ENCODE measurements around the gene BSCL2. TPM values are rescaled to one million over a fixed set of nuclear protein-coding genes. Genes with fewer than 3 reads are reported as not detected.

BSCL2 gene
- total and polyA plus RNA-seq, 2 of the 13 experiments (the other 11 are each of a cell fraction or from before 2014, with no cell fraction given) = 19.5 to 21.1 TPM

- TF ChIP-seq, protein P1, sequence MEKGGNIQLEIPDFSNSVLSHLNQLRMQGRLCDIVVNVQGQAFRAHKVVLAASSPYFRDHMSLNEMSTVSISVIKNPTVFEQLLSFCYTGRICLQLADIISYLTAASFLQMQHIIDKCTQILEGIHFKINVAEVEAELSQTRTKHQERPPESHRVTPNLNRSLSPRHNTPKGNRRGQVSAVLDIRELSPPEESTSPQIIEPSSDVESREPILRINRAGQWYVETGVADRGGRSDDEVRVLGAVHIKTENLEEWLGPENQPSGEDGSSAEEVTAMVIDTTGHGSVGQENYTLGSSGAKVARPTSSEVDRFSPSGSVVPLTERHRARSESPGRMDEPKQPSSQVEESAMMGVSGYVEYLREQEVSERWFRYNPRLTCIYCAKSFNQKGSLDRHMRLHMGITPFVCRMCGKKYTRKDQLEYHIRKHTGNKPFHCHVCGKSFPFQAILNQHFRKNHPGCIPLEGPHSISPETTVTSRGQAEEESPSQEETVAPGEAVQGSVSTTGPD (CRISPR knock-in tag; IDR thresholded peaks at IDR 0.05) = no peak; the same call in 1 of the 2 replicates
- no peak for TF ChIP-seq HMG20A (CRISPR knock-in tag; IDR thresholded peaks at IDR 0.05; ENCODE audit: borderline replicate concordance)
- TF ChIP-seq PRMT3 (CRISPR knock-in tag; IDR thresholded peaks at IDR 0.05; ENCODE audit: borderline replicate concordance, low read depth) = no peak
- no peak for TF ChIP-seq SOX6 (IDR thresholded peaks at IDR 0.05)
- TF ChIP-seq SOX6 (CRISPR knock-in tag; IDR thresholded peaks at IDR 0.05) = peak; percentile 59; the same call in 1 of the 2 replicates
- TF ChIP-seq ZSCAN12 (CRISPR knock-in tag; IDR thresholded peaks at IDR 0.05) = no peak
- TF ChIP-seq ARNT (IDR thresholded peaks at IDR 0.05) = no peak
- TF ChIP-seq, protein P2, sequence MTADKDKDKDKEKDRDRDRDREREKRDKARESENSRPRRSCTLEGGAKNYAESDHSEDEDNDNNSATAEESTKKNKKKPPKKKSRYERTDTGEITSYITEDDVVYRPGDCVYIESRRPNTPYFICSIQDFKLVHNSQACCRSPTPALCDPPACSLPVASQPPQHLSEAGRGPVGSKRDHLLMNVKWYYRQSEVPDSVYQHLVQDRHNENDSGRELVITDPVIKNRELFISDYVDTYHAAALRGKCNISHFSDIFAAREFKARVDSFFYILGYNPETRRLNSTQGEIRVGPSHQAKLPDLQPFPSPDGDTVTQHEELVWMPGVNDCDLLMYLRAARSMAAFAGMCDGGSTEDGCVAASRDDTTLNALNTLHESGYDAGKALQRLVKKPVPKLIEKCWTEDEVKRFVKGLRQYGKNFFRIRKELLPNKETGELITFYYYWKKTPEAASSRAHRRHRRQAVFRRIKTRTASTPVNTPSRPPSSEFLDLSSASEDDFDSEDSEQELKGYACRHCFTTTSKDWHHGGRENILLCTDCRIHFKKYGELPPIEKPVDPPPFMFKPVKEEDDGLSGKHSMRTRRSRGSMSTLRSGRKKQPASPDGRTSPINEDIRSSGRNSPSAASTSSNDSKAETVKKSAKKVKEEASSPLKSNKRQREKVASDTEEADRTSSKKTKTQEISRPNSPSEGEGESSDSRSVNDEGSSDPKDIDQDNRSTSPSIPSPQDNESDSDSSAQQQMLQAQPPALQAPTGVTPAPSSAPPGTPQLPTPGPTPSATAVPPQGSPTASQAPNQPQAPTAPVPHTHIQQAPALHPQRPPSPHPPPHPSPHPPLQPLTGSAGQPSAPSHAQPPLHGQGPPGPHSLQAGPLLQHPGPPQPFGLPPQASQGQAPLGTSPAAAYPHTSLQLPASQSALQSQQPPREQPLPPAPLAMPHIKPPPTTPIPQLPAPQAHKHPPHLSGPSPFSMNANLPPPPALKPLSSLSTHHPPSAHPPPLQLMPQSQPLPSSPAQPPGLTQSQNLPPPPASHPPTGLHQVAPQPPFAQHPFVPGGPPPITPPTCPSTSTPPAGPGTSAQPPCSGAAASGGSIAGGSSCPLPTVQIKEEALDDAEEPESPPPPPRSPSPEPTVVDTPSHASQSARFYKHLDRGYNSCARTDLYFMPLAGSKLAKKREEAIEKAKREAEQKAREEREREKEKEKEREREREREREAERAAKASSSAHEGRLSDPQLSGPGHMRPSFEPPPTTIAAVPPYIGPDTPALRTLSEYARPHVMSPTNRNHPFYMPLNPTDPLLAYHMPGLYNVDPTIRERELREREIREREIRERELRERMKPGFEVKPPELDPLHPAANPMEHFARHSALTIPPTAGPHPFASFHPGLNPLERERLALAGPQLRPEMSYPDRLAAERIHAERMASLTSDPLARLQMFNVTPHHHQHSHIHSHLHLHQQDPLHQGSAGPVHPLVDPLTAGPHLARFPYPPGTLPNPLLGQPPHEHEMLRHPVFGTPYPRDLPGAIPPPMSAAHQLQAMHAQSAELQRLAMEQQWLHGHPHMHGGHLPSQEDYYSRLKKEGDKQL (CRISPR knock-in tag; IDR thresholded peaks at IDR 0.05; ENCODE audit: low read depth) = no peak
- no peak for TF ChIP-seq JDP2 (CRISPR knock-in tag; IDR thresholded peaks at IDR 0.05; ENCODE audit: borderline replicate concordance)
- TF ChIP-seq ZNF891 (CRISPR knock-in tag; IDR thresholded peaks at IDR 0.05) = peak; percentile 76
- no peak for TF ChIP-seq MAZ (IDR thresholded peaks at IDR 0.05; ENCODE audit: borderline replicate concordance, low read depth, low read length)
- peak; percentile 40; the same call in 1 of the 2 replicates for TF ChIP-seq MAZ (CRISPR knock-in tag; IDR thresholded peaks at IDR 0.05; ENCODE audit: low read depth)
- peak; percentile 92; the same call in 1 of the 2 replicates for TF ChIP-seq SIN3A (IDR thresholded peaks at IDR 0.05; ENCODE audit: borderline replicate concordance, low read depth, low read length)
- peak; percentile 72; the same call in 1 of the 2 replicates for TF ChIP-seq GATAD2A (CRISPR knock-in tag; IDR thresholded peaks at IDR 0.05)
- TF ChIP-seq ZNF383 (CRISPR knock-in tag; IDR thresholded peaks at IDR 0.05; ENCODE audit: borderline replicate concordance) = no peak
- TF ChIP-seq ZNF350 (CRISPR knock-in tag; IDR thresholded peaks at IDR 0.05; ENCODE audit: borderline replicate concordance, low read depth) = peak; percentile 87; the same call in 1 of the 2 replicates
- no peak for TF ChIP-seq ZSCAN29 (CRISPR knock-in tag; conservative IDR thresholded peaks at IDR 0.05)
These were observed 28.2 kb downstream of the BSCL2 start, which contains the start of gene UBXN1 (continued) for GRCh38 chr11:62678770-62679696.

Data from HepG2 (cell line).